GM18502 (cell line): ENCODE measurements around the gene PROS1.

Source experiments
- ATAC-seq: cut with Tn5 transposase; IDR thresholded peaks from one replicate; pipeline ENCODE4 v1.9.1; 2021; ENCODE audit warnings: mild to moderate bottlenecking; ENCODE audit not compliant: unreplicated experiment, poor library complexity

Gene PROS1

GRCh38 chr3:93973131-93974126 lies at the start of gene PROS1:
Gene PROS1, minus strand, starts transcription at chr3:93973896. Its CDS starts 147 bp downstream, at chr3:93973749.
- ATAC-seq = peak; percentile 89

GRCh38 chr3:94020293-94020692 lies 46.6 kb upstream of the PROS1 start:
- no peak for ATAC-seq

GRCh38 chr3:94019659-94020058 lies 46.0 kb upstream of the PROS1 start:
- ATAC-seq = no peak

- no peak for ATAC-seq
These were observed 41.3 kb upstream of the PROS1 start for GRCh38 chr3:94015025-94015424.

GRCh38 chr3:94012185-94012584 lies 38.5 kb upstream of the PROS1 start:
- no peak for ATAC-seq

GRCh38 chr3:94011233-94011711 lies 37.6 kb upstream of the PROS1 start:
- no peak for ATAC-seq

- no peak for ATAC-seq
These were observed 35.9 kb upstream of the PROS1 start for GRCh38 chr3:94009608-94010007.

GRCh38 chr3:94008253-94008652 lies 34.6 kb upstream of the PROS1 start:
- ATAC-seq = no peak

GRCh38 chr3:94004301-94004910 lies 30.7 kb upstream of the PROS1 start:
- peak; percentile 95 for ATAC-seq

GRCh38 chr3:94001827-94002495 lies 28.3 kb upstream of the PROS1 start:
- ATAC-seq = no peak

GRCh38 chr3:94001191-94001590 lies 27.5 kb upstream of the PROS1 start:
- ATAC-seq = no peak

- ATAC-seq = no peak
These were observed 20.4 kb upstream of the PROS1 start for GRCh38 chr3:93994056-93994455.

GRCh38 chr3:93992207-93992606 lies 18.5 kb upstream of the PROS1 start:
- ATAC-seq = no peak

GRCh38 chr3:93991631-93992030 lies 17.9 kb upstream of the PROS1 start:
- no peak for ATAC-seq

GRCh38 chr3:93989241-93989640 lies 15.5 kb upstream of the PROS1 start:
- no peak for ATAC-seq

GRCh38 chr3:93988764-93989163 lies 15.1 kb upstream of the PROS1 start:
- ATAC-seq = no peak

GRCh38 chr3:93988283-93988682 lies 14.6 kb upstream of the PROS1 start:
- ATAC-seq = no peak

GRCh38 chr3:93984618-93985017 lies 10.9 kb upstream of the PROS1 start:
- ATAC-seq = no peak

- no peak for ATAC-seq
These were observed 9.7 kb upstream of the PROS1 start for GRCh38 chr3:93983408-93983807.

- no peak for ATAC-seq
These were observed 8.0 kb upstream of the PROS1 start for GRCh38 chr3:93981649-93982048.
